GM12878 (cell line): ENCODE results near the gene EMP1. TPM values are rescaled to one million over a fixed set of nuclear protein-coding genes. Genes with fewer than 3 reads are reported as not detected.

ENCODE experiments used
- ATAC-seq: fragments of 200-7000 bp; cut with Tn5 transposase; 3 replicates; pipeline ENCODE4 v1.9.1; 2020; ENCODE audit warnings: mild to moderate bottlenecking, moderate library complexity
- BruUV-seq: library from RNA; stranded (reverse); fragments of 400-500 nt; replicated peaks from 2 replicates; lab custom pipeline; 2021; lab: Mats Ljungman, UMichigan
- CTCF ChIA-PET: fragments of 300-600 bp; sonication (Branson Sonifier 250); formaldehyde crosslinking; extraction: SDS; loops from one replicate; lab custom pipeline; 2021; ENCODE audit warnings: inconsistent platforms; lab: Yijun Ruan, JAX
- POLR2A ChIA-PET: fragments of 350-600 bp; formaldehyde crosslinking; extraction: SDS; loops from one replicate; lab custom pipeline; 2021; ENCODE audit warnings: inconsistent platforms; lab: Charles Lee
- RAD21 ChIA-PET: fragments of 300-600 bp; sonication (Branson Sonifier 250); formaldehyde crosslinking; loops from one replicate; lab custom pipeline; 2023; ENCODE audit warnings: antibody characterized with exemption; ENCODE audit not compliant: unreplicated experiment; lab: Charles Lee
- SMC1A ChIA-PET: fragments of 300-600 bp; sonication (Branson Sonifier 250); formaldehyde crosslinking; loops from one replicate; lab custom pipeline; 2023; ENCODE audit not compliant: unreplicated experiment, uncharacterized antibody; lab: Charles Lee
- DNase-seq: peaks from one replicate; pipeline ENCODE4 v3.0.0-alpha.2; 2011; ENCODE audit warnings: low read depth, low spot score
- FAIRE-seq: peaks from 3 replicates; lab custom pipeline; 2011; peaks lifted over from hg19 to GRCh38; lab: Jason Lieb, UNC
- H2AFZ ChIP-seq: 2 replicates; pipeline ENCODE4 v1.6.0; 2011; ENCODE audit warnings: low read depth, low read length, control low read depth; ENCODE audit not compliant: control insufficient read depth
- H3K27ac ChIP-seq: 2 replicates; pipeline ENCODE4 v1.5.1; 2011; ENCODE audit warnings: control low read depth; ENCODE audit not compliant: control insufficient read depth, insufficient read depth
- H3K27me3 ChIP-seq, 2 experiments: replicated peaks in 1 of 2; 2 replicates each; pipeline versions ENCODE4 v1.6.0 to v1.6.1; 2011; ENCODE audit warnings: low read length in 1 of 2; ENCODE audit not compliant: control insufficient read depth in 2 of 2, insufficient read depth in 2 of 2
- H3K36me3 ChIP-seq, 2 experiments: 2 replicates each; pipeline ENCODE4 v1.5.1; 2011; ENCODE audit warnings: low read length in 1 of 2; ENCODE audit not compliant: control insufficient read depth in 2 of 2, insufficient read depth in 2 of 2
- H3K4me1 ChIP-seq: 2 replicates; pipeline ENCODE4 v1.6.1; 2011; ENCODE audit warnings: mild to moderate bottlenecking, low read length, moderate library complexity, mixed read lengths; ENCODE audit not compliant: control insufficient read depth, insufficient read depth
- H3K4me2 ChIP-seq: 2 replicates; pipeline ENCODE4 v1.6.0; 2011; ENCODE audit warnings: control low read depth; ENCODE audit not compliant: control insufficient read depth, insufficient read depth
- H3K4me3 ChIP-seq: fragments of 200-600 bp; sonication (generic); 2 replicates; pipeline ENCODE4 v1.5.1; 2016
- H3K79me2 ChIP-seq: 2 replicates; pipeline ENCODE4 v1.6.0; 2011; ENCODE audit warnings: low read length; ENCODE audit not compliant: control insufficient read depth, insufficient read depth
- H3K9ac ChIP-seq: 2 replicates; pipeline ENCODE4 v1.8.0; 2011; ENCODE audit warnings: low read length, control low read depth, mixed read lengths; ENCODE audit not compliant: control insufficient read depth, insufficient read depth
- H3K9me3 ChIP-seq: replicated peaks from 3 replicates; pipeline ENCODE4 v1.5.1; 2011; ENCODE audit warnings: mild to moderate bottlenecking, low read length; ENCODE audit not compliant: control insufficient read depth, insufficient read depth
- H4K20me1 ChIP-seq: 2 replicates; pipeline ENCODE4 v1.6.0; 2011; ENCODE audit not compliant: control insufficient read depth, insufficient read depth
- CTCF ChIP-seq, 3 experiments: IDR thresholded peaks in 2 of 3; conservative IDR thresholded peaks in 1 of 3; 2 replicates each; pipeline ENCODE4 v1.5.1; 2011; ENCODE audit warnings: low read depth in 3 of 3, low read length in 3 of 3, mild to moderate bottlenecking in 3 of 3, control low read depth in 2 of 3, moderate library complexity in 2 of 3, inconsistent platforms in 1 of 3, mixed read lengths in 1 of 3; ENCODE audit not compliant: control insufficient read depth in 2 of 3, insufficient read depth in 1 of 3; ENCODE audit errors: extremely low read depth in 1 of 3
- EGR1 ChIP-seq, 2 experiments: IDR thresholded peaks; 1 replicate in 1 of 2; 2 replicates in 1 of 2; pipeline ENCODE4 v1.6.1; 2011 to 2012; ENCODE audit warnings: low read depth in 2 of 2, low read length in 2 of 2, borderline replicate concordance in 1 of 2, mild to moderate bottlenecking in 1 of 2, moderate library complexity in 1 of 2
- FOXM1 ChIP-seq: IDR thresholded peaks from 2 replicates; pipeline ENCODE4 v1.6.1; 2012; ENCODE audit warnings: low read depth, mild to moderate bottlenecking, inconsistent platforms, low read length, moderate library complexity
- RAD21 ChIP-seq: IDR thresholded peaks from 2 replicates; pipeline ENCODE4 v1.6.1; 2011; ENCODE audit warnings: mild to moderate bottlenecking, low read depth, low read length, moderate library complexity; ENCODE audit not compliant: insufficient read depth
- SMC3 ChIP-seq: IDR thresholded peaks from 2 replicates; pipeline ENCODE4 v1.6.1; 2011; ENCODE audit warnings: low read length, improper control_type of control experiment, borderline replicate concordance
- WRNIP1 ChIP-seq: IDR thresholded peaks from 2 replicates; pipeline ENCODE4 v1.6.1; 2011; ENCODE audit warnings: low read depth, low read length, improper control_type of control experiment, borderline replicate concordance
- WGBS: methylation state at CpG from one replicate; pipeline ENCODE4 v1.1.6; 2016; ENCODE audit warnings: low lambda C conversion rate; ENCODE audit not compliant: insufficient replicate concordance, insufficient coverage; ENCODE audit errors: missing lambda C conversion rate; 5-methylcytosine and 5-hydroxymethylcytosine counted together
- in situ Hi-C: fragments of 300-500 bp; cut with MboI; formaldehyde crosslinking; loops from 9 replicates; pipeline ENCODE4 v1.14.3; 2018; ENCODE audit warnings: mixed read lengths
- intact Hi-C: fragments of 100-400 bp; cut with micrococcal nuclease; formaldehyde crosslinking; loops from one replicate; pipeline ENCODE4 v1.14.2; 2022; ENCODE audit not compliant: unreplicated experiment
- polyA plus RNA-seq, 11 experiments: library from polyadenylated mRNA; depleted of rRNA in 4 of 11; unstranded in 6 of 11; stranded (reverse) in 5 of 11; fragments of >200 nt; fragmentation: Nextera tagmentation in 4 of 11; fragmentation: Illumina TruSeq in 1 of 11; extraction: Ambion mirVana in 4 of 11; extraction: Trizol in 1 of 11; gene quantifications; 1 replicate in 1 of 11; 2 replicates in 10 of 11; pipeline versions ENCODE4 v1.2.1 to v1.2.3, GENCODE V29; 2011 to 2016; ENCODE audit warnings: inconsistent platforms in 2 of 11, missing spikeins in 2 of 11, low read depth in 1 of 11
- total RNA-seq, 4 experiments: library from RNA; depleted of rRNA in 3 of 4; stranded (reverse); fragments of >200 nt in 3 of 4; fragmentation: Illumina TruSeq in 1 of 4; extraction: Trizol in 1 of 4; gene quantifications; 2 replicates each; pipeline versions ENCODE4 v1.2.1 to v1.2.3, GENCODE V29; 2013 to 2021

The EMP1 gene
- total and polyA plus RNA-seq, 10 of the 15 experiments (the other 5 are each of a cell fraction or from before 2014, with no cell fraction given): 0.09 to 0.90 (median 0.25) TPM; not detected in 1

GRCh38 chr12:13206560-13206897 is 10.0 kb downstream of the EMP1 start (continued):
- TF ChIP-seq EGR1 (IDR thresholded peaks at IDR 0.05; ENCODE audit: borderline replicate concordance in 1 of 2, low read depth in 2 of 2, low read length in 2 of 2) (no peak), WRNIP1 (no peak)
- TF ChIP-seq, all 136 proteins: peak for 0

GRCh38 chr12:13208533-13209435 is 12.3 kb downstream of the EMP1 start:
- Histone ChIP-seq H3K9ac (no peak overlapping the region), H3K27ac (no peak overlapping the region), H3K27me3 (peaks cover 0 to 6% of the 10 kb centered on the region in 2 experiments; a peak in 2 of 4 replicates), H3K79me2 (no peaks in the 10 kb centered on the region), H3K4me1 (no peaks in the 10 kb centered on the region), H3K4me3 (no peak overlapping the region), H2AFZ (no peak overlapping the region), H3K36me3 (no peaks in the 10 kb centered on the region), H3K9me3 (no peaks in the 10 kb centered on the region), H3K4me2 (no peak overlapping the region), H4K20me1 (no peaks in the 10 kb centered on the region)
- ChIA-PET RAD21 (no interaction called here), POLR2A (no interaction called here), SMC1A (no interaction called here), CTCF (interaction anchor here (1.0 to 9.8 kb wide), 5 partner anchors 225 to 294 kb away, joined by 3 to 105 read pairs (median 4); no protein-coding TSS in a partner anchor)
- intact Hi-C loops (loop anchor here (10.0 kb wide), 1 partner anchor 224 kb away; no protein-coding TSS in a partner anchor), in situ Hi-C loops (loop anchor here (5.0 kb wide), 1 partner anchor 416 kb away; no protein-coding TSS in a partner anchor)
- DNase-seq: no peak
- TF ChIP-seq CTCF (IDR thresholded peaks at IDR 0.05 in 2 of 3, conservative IDR thresholded peaks at IDR 0.05 in 1 of 3; ENCODE audit: control insufficient read depth in 2 of 3, extremely low read depth in 1 of 3, insufficient read depth in 1 of 3, low read depth in 3 of 3, low read length in 3 of 3) (peak in 2 of 3 experiments; percentile 36 to 41; a peak in 4 of 6 replicates), FOXM1 (no peak), SMC3 (peak; percentile 49; the same call in 1 of the 2 replicates), RAD21 (peak; percentile 56)
- 22% methylated on average over 9 of the region's 9 CpGs for WGBS
- no TSS peak for BruUV-seq
- no peak for ATAC-seq
- no peak for FAIRE-seq
